CD14-positive monocyte (primary cell): ENCODE measurements around the gene CROCC2. TPM values are rescaled to one million over a fixed set of nuclear protein-coding genes. Genes with fewer than 3 reads are reported as not detected.

ENCODE experiments used
- DNase-seq, 3 donors: peaks; one replicate each; pipeline ENCODE4 v3.0.0-alpha.2; 2011 to 2022
- H2AFZ ChIP-seq: 2 replicates; pipeline ENCODE4 v1.6.0; 2012; ENCODE audit warnings: mild to moderate bottlenecking, low read depth, low read length, inconsistent platforms; ENCODE audit not compliant: insufficient read depth, poor library complexity, severe bottlenecking
- H3K27ac ChIP-seq, 2 donors: 1 replicate in 1 of 2; 2 replicates in 1 of 2; pipeline ENCODE4 v1.5.1; 2012 to 2013; ENCODE audit warnings: low read length in 2 of 2, control low read depth in 1 of 2, inconsistent platforms in 1 of 2, low read depth in 1 of 2, mild to moderate bottlenecking in 1 of 2
- H3K27me3 ChIP-seq, 2 donors: one replicate each; pipeline versions ENCODE4 v1.6.0 to v1.6.1; 2011 to 2013; ENCODE audit warnings: low read length in 2 of 2; ENCODE audit not compliant: control insufficient read depth in 2 of 2, insufficient read depth in 2 of 2
- H3K36me3 ChIP-seq, 2 donors: replicated peaks in 1 of 2; 1 replicate in 1 of 2; 2 replicates in 1 of 2; pipeline versions ENCODE4 v1.5.1 to v1.6.1; 2012 to 2013; ENCODE audit warnings: low read length in 2 of 2, control low read depth in 1 of 2, inconsistent platforms in 1 of 2, mild to moderate bottlenecking in 1 of 2; ENCODE audit not compliant: insufficient read depth in 2 of 2, control insufficient read depth in 1 of 2
- H3K4me1 ChIP-seq, 2 donors: 1 replicate in 1 of 2; 2 replicates in 1 of 2; pipeline versions ENCODE4 v1.5.1 to v1.6.1; 2012 to 2013; ENCODE audit warnings: low read length in 2 of 2, control low read depth in 1 of 2, inconsistent platforms in 1 of 2, mild to moderate bottlenecking in 1 of 2, moderate library complexity in 1 of 2; ENCODE audit not compliant: insufficient read depth in 2 of 2, control insufficient read depth in 1 of 2
- H3K4me2 ChIP-seq: replicated peaks from 2 replicates; pipeline ENCODE3; 2012; ENCODE audit warnings: low read length, moderate library complexity, mild to moderate bottlenecking; ENCODE audit not compliant: poor library complexity, severe bottlenecking; ENCODE audit errors: extremely low read depth
- H3K4me3 ChIP-seq, 3 experiments: fragments of 200-600 bp in 1 of 3; sonication (generic) in 1 of 3; replicated peaks in 1 of 3; 1 replicate in 2 of 3; 2 replicates in 1 of 3; pipeline ENCODE4 v1.5.1; 2011 to 2013; ENCODE audit warnings: low read length in 3 of 3, mild to moderate bottlenecking in 3 of 3, control low read depth in 2 of 3, low read depth in 2 of 3, inconsistent platforms in 1 of 3, moderate library complexity in 1 of 3
- H3K79me2 ChIP-seq: 2 replicates; pipeline ENCODE4 v1.6.0; 2012; ENCODE audit warnings: mild to moderate bottlenecking, control low read depth, inconsistent platforms, low read length, moderate library complexity; ENCODE audit not compliant: insufficient read depth
- H3K9ac ChIP-seq: 2 replicates; pipeline ENCODE4 v1.6.0; 2017; ENCODE audit warnings: low read length, mild to moderate bottlenecking; ENCODE audit not compliant: insufficient read depth, poor library complexity, severe bottlenecking
- H3K9me3 ChIP-seq, 2 donors: replicated peaks in 1 of 2; 1 replicate in 1 of 2; 2 replicates in 1 of 2; pipeline versions ENCODE4 v1.5.1 to v1.6.1; 2012 to 2013; ENCODE audit warnings: low read length in 2 of 2, control low read depth in 1 of 2; ENCODE audit not compliant: control insufficient read depth in 1 of 2, insufficient read depth in 1 of 2
- H4K20me1 ChIP-seq: 2 replicates; pipeline ENCODE4 v1.6.0; 2012; ENCODE audit warnings: mild to moderate bottlenecking, low read length, control low read depth, moderate library complexity; ENCODE audit not compliant: insufficient read depth
- H3K27ac Mint-ChIP-seq, 7 donors: one replicate each; pipeline ENCODE4 v1.8.0; 2020; ENCODE audit warnings: mild to moderate bottlenecking in 7 of 7, mixed read lengths in 7 of 7, moderate library complexity in 6 of 7, inconsistent platforms in 2 of 7
- H3K27me3 Mint-ChIP-seq, 3 donors: one replicate each; pipeline ENCODE4 v1.8.0; 2021 to 2022; ENCODE audit warnings: low read depth in 3 of 3, mild to moderate bottlenecking in 3 of 3, mixed read lengths in 3 of 3, moderate library complexity in 3 of 3, inconsistent platforms in 1 of 3
- H3K36me3 Mint-ChIP-seq, 2 donors: one replicate each; pipeline ENCODE4 v1.8.0; 2020; ENCODE audit warnings: mixed read lengths in 2 of 2, inconsistent platforms in 1 of 2, mild to moderate bottlenecking in 1 of 2
- H3K4me1 Mint-ChIP-seq: one replicate; pipeline ENCODE4 v1.8.0; 2020; ENCODE audit warnings: mild to moderate bottlenecking, mixed read lengths
- H3K4me3 Mint-ChIP-seq, 2 donors: one replicate each; pipeline ENCODE4 v1.8.0; 2020; ENCODE audit warnings: mild to moderate bottlenecking in 2 of 2, mixed read lengths in 2 of 2, moderate library complexity in 1 of 2
- H3K9me3 Mint-ChIP-seq, 7 donors: one replicate each; pipeline ENCODE4 v1.8.0; 2020 to 2022; ENCODE audit warnings: mixed read lengths in 7 of 7, mild to moderate bottlenecking in 6 of 7, moderate library complexity in 6 of 7, inconsistent platforms in 2 of 7
- WGBS: methylation state at CpG from one replicate; pipeline ENCODE4 v1.1.5; 2013; ENCODE audit warnings: missing lambda C conversion rate; ENCODE audit not compliant: insufficient coverage; 5-methylcytosine and 5-hydroxymethylcytosine counted together
- intact Hi-C, 2 donors: fragments of 100-400 bp; cut with micrococcal nuclease; formaldehyde crosslinking; loops; one replicate each; pipeline versions ENCODE4 v1.15.0 to v1.15.1; 2023
- polyA plus RNA-seq, 3 donors: library from polyadenylated mRNA; depleted of rRNA in 1 of 3; unstranded in 2 of 3; stranded (reverse) in 1 of 3; fragments of 300-500 nt in 2 of 3; fragments of >200 nt in 1 of 3; fragmentation: Illumina TruSeq in 2 of 3; gene quantifications; 1 replicate in 2 of 3; 2 replicates in 1 of 3; pipeline ENCODE4 v1.2.3, GENCODE V29; 2012 to 2021
- TF ChIP-seq, protein P1 (sequence below): fragments of 200-600 bp; IDR thresholded peaks from one replicate; pipeline ENCODE4 v1.8.0; 2022; ENCODE audit warnings: antibody characterized with exemption, mild to moderate bottlenecking

Gene CROCC2
- polyA plus RNA-seq, 3 donors = 0.15 TPM; not detected in 2

DNA sequence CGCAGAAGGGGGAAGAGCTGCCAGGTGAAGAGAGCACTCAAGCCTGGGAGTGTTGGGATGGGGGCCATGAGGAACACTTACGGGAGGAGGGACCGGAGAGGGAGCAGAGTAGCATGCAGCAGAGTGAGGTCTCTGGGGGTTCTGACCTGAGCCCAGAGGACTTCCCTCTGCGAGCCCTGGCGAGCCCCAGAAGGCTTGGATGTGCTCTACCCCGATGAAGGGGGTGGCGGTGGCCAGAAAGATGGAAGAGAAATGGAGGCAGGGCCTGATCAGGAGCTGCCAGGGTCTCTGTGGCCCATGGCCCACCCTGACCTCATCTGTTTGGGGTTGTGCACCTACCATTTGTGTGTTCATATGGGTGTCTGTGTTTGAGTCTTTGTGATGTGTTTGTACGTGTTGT is 42.0 kb downstream of the CROCC2 start:
- no peak overlapping the region for H3K4me3 ChIP-seq
- Mint-ChIP-seq H3K4me3 (no peak overlapping the region), H3K27me3 (peaks cover under 1 to 2% (median 1%) of the 10 kb centered on the region in 3 donors), H3K36me3 (no peaks in the 10 kb centered on the region), H3K27ac (no peak overlapping the region), H3K9me3 (no peaks in the 10 kb centered on the region), H3K4me1 (no peaks in the 10 kb centered on the region)
- H3K4me1 ChIP-seq = no peaks in the 10 kb centered on the region
- H3K9me3 ChIP-seq = no peaks in the 10 kb centered on the region
- TF ChIP-seq, protein P1, sequence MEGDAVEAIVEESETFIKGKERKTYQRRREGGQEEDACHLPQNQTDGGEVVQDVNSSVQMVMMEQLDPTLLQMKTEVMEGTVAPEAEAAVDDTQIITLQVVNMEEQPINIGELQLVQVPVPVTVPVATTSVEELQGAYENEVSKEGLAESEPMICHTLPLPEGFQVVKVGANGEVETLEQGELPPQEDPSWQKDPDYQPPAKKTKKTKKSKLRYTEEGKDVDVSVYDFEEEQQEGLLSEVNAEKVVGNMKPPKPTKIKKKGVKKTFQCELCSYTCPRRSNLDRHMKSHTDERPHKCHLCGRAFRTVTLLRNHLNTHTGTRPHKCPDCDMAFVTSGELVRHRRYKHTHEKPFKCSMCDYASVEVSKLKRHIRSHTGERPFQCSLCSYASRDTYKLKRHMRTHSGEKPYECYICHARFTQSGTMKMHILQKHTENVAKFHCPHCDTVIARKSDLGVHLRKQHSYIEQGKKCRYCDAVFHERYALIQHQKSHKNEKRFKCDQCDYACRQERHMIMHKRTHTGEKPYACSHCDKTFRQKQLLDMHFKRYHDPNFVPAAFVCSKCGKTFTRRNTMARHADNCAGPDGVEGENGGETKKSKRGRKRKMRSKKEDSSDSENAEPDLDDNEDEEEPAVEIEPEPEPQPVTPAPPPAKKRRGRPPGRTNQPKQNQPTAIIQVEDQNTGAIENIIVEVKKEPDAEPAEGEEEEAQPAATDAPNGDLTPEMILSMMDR = no peak
- DNase-seq = no peak
- no peaks in the 10 kb centered on the region for H3K79me2 ChIP-seq
- H3K36me3 ChIP-seq = no peaks in the 10 kb centered on the region
- no peak overlapping the region for H3K4me2 ChIP-seq
- intact Hi-C loops = no loop called here
- no peak overlapping the region for H3K27ac ChIP-seq
- no peak overlapping the region for H3K9ac ChIP-seq
- H2AFZ ChIP-seq = no peak overlapping the region
- no peaks in the 10 kb centered on the region for H3K27me3 ChIP-seq
- WGBS = 97% methylated on average over 8 of the region's 8 CpGs
- H4K20me1 ChIP-seq = no peaks in the 10 kb centered on the region

DNA sequence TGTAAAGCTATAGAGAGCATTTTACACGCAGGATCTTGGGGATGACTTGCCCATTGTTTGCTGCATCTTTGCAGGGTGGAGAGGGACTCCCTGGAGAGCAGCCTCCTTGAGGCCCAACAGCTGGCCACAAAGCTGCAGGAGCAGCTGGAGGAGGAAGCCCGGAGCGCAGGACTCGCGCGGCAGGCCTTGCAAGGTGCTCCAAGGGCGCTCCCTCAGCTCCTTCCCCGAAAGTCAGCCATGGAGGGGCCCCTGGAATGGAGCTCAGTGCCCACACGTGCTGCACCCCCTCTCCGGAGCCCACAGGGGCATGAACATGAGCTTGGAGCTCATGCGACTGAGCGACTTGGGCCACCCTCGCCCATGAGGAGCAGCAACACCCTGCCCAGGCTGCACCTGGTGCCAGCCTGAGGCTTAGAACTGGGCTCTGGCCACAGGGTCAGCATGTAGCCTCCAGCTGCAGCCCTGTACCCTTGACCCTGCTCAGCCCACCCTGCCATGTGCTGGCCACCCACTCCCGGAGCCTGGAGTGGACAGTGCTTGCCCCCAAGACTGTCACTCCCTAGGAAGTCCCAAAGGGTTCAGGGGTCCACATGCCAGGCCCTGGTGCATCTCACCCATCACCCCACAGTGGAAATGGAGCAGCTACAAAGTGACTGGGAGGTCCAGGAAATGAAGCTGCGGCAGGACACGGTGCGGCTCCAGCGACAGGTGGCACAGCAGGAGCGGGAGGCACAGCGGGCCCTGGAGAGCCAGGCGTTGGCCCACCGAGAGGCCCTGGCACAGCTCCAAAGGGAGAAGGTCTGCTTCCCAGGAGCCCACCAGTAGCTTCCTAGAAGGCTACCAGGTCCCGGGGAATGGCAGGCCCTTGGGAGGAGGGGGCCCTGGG is 43.0 kb downstream of the CROCC2 start:
- peaks cover 0 to 2% (median 1%) of the 10 kb centered on the region in 3 donors for H3K27me3 Mint-ChIP-seq
- Histone ChIP-seq H3K27me3 (no peaks in the 10 kb centered on the region), H4K20me1 (no peaks in the 10 kb centered on the region), H3K36me3 (no peaks in the 10 kb centered on the region), H3K9me3 (no peaks in the 10 kb centered on the region), H3K4me2 (no peak overlapping the region), H3K4me3 (no peak overlapping the region), H3K27ac (no peak overlapping the region), H2AFZ (no peak overlapping the region), H3K4me1 (no peaks in the 10 kb centered on the region), H3K79me2 (no peaks in the 10 kb centered on the region), H3K9ac (no peak overlapping the region)
- H3K36me3 Mint-ChIP-seq = no peaks in the 10 kb centered on the region
- intact Hi-C loops = no loop called here
- 91% methylated on average over 23 of the region's 23 CpGs for WGBS
- no peaks in the 10 kb centered on the region for H3K9me3 Mint-ChIP-seq
- H3K4me1 Mint-ChIP-seq = no peaks in the 10 kb centered on the region
- no peak overlapping the region for H3K27ac Mint-ChIP-seq
- no peak for DNase-seq
- TF ChIP-seq, protein P1 = no peak
- H3K4me3 Mint-ChIP-seq = no peak overlapping the region
